ENCODE results near the gene ATG4C. TPM values are rescaled to one million over a fixed set of nuclear protein-coding genes. Genes with fewer than 3 reads are reported as not detected.

ATG4C gene
- total and polyA plus RNA-seq, 2 of the 4 experiments (the other 2 are of a cell fraction), result 4.7 to 7.2 TPM

DNA sequence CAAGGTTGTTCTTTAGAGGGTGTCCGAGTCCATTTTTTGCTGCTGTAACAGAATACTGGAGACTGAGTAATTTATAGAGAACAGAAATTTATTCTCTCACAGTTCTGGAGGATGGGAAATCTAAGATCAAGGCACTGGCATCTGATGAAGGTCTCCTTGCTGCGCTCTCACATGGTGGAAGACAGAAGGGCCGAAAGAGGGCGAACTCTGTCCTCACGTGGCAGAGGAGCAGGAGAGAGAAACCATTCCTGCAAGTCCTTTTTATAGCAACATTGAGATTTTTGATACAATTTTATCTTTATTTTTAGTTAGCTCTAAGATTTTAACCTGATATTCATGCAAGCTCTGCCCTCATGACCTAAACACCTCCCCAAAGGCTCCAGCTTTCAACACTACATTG lies 48.3 kb downstream of the ATG4C start:
- no peak overlapping the region for H2BK15ac ChIP-seq (ENCODE audit: low read depth, low read length)
- H3K4ac ChIP-seq (ENCODE audit: low read depth, low read length), result no peak overlapping the region
- in situ Hi-C loops (cut with MboI; ENCODE audit: low sequenced_read_pairs) (loop anchor here (25.0 kb wide), 2 partner anchors 605 to 705 kb away; no protein-coding TSS in a partner anchor), intact Hi-C loops (cut with micrococcal nuclease) (no loop called here), dilution Hi-C loops (cut with HindIII; ENCODE audit: low sequenced_read_pairs, unreplicated experiment) (no loop called here)
- no TSS peak for BruUV-seq (replicated peaks)
- H3K18ac ChIP-seq (ENCODE audit: low read depth, low read length), result no peak overlapping the region
- no peak overlapping the region for H4K5ac ChIP-seq (ENCODE audit: low read depth, low read length)
- CTCF ChIA-PET, result interaction anchor here (0.6 kb wide), 1 partner anchor 112 kb away, joined by 3 read pairs; no protein-coding TSS in a partner anchor
- H2AK9ac ChIP-seq (replicated peaks; ENCODE audit: low read depth, low read length, poor library complexity), result no peak overlapping the region
- H2BK5ac ChIP-seq (ENCODE audit: low read depth, low read length, poor library complexity, severe bottlenecking), result no peak overlapping the region
- no peak overlapping the region for H3K4me3 ChIP-seq (ENCODE audit: insufficient read depth, low read depth, low read length)
- no peak overlapping the region for H3K14ac ChIP-seq (replicated peaks; ENCODE audit: low read depth, low read length)
- no peak overlapping the region for H3K56ac ChIP-seq (ENCODE audit: extremely low read depth, insufficient read depth, low read length)
- H3K23ac ChIP-seq (ENCODE audit: low read depth, low read length), result no peak overlapping the region
- no peak overlapping the region for H2AK5ac ChIP-seq (ENCODE audit: low read depth, low read length)
- no peaks in the 10 kb centered on the region; the same call in 1 of the 2 replicates for H3K36me3 ChIP-seq (ENCODE audit: control insufficient read depth, insufficient read depth, low read length)
- no peaks in the 10 kb centered on the region for H3K9me1 ChIP-seq (ENCODE audit: insufficient read depth, low read length)
- H3K27me3 ChIP-seq (ENCODE audit: control insufficient read depth, insufficient read depth, low read length), result no peaks in the 10 kb centered on the region
- H3K4me1 ChIP-seq (ENCODE audit: control insufficient read depth, insufficient read depth, low read length), result no peaks in the 10 kb centered on the region
- H3K79me1 ChIP-seq (ENCODE audit: low read depth in 1 of 2, low read length in 2 of 2), result no peaks in the 10 kb centered on the region
- no peak overlapping the region for H2BK120ac ChIP-seq (ENCODE audit: low read depth, low read length)
- H3K4me2 ChIP-seq (ENCODE audit: low read depth, low read length), result no peak overlapping the region
- DNase-seq, result no peak
- no peak overlapping the region for H3K9ac ChIP-seq (ENCODE audit: low read depth, low read length)
- no peak overlapping the region for H2BK20ac ChIP-seq (ENCODE audit: low read depth, low read length)
- no peak overlapping the region for H4K91ac ChIP-seq (ENCODE audit: insufficient read depth, low read depth, low read length)
- POLR2A ChIA-PET (ENCODE audit: unreplicated experiment), result no interaction called here
- H4K20me1 ChIP-seq (ENCODE audit: insufficient read depth, low read length), result no peaks in the 10 kb centered on the region
- no peaks in the 10 kb centered on the region for H3K9me3 ChIP-seq (ENCODE audit: control insufficient read depth, insufficient read depth, low read length)
- no peak overlapping the region for H3K27ac ChIP-seq (ENCODE audit: insufficient read depth, low read length)
- H2AFZ ChIP-seq (replicated peaks; ENCODE audit: low read length, poor library complexity), result no peak overlapping the region
- TF ChIP-seq, protein P1, sequence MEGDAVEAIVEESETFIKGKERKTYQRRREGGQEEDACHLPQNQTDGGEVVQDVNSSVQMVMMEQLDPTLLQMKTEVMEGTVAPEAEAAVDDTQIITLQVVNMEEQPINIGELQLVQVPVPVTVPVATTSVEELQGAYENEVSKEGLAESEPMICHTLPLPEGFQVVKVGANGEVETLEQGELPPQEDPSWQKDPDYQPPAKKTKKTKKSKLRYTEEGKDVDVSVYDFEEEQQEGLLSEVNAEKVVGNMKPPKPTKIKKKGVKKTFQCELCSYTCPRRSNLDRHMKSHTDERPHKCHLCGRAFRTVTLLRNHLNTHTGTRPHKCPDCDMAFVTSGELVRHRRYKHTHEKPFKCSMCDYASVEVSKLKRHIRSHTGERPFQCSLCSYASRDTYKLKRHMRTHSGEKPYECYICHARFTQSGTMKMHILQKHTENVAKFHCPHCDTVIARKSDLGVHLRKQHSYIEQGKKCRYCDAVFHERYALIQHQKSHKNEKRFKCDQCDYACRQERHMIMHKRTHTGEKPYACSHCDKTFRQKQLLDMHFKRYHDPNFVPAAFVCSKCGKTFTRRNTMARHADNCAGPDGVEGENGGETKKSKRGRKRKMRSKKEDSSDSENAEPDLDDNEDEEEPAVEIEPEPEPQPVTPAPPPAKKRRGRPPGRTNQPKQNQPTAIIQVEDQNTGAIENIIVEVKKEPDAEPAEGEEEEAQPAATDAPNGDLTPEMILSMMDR (conservative IDR thresholded peaks at IDR 0.05; ENCODE audit: low read depth, low read length), result no peak
- no peak for TF ChIP-seq MAFK (IDR thresholded peaks at IDR 0.05; ENCODE audit: low read depth, low read length)
- TF ChIP-seq RAD21 (IDR thresholded peaks at IDR 0.05; ENCODE audit: low read length), result no peak
- no peak for TF ChIP-seq POLR2A (IDR thresholded peaks at IDR 0.05; ENCODE audit: low read depth, low read length)
- no peak for TF ChIP-seq MAZ (IDR thresholded peaks at IDR 0.05; ENCODE audit: borderline replicate concordance, low read depth, low read length)
- no peak for TF ChIP-seq RCOR1 (IDR thresholded peaks at IDR 0.05; ENCODE audit: insufficient replicate concordance, low read length)
- TF ChIP-seq CEBPB (IDR thresholded peaks at IDR 0.05; ENCODE audit: low read depth, low read length), result no peak
- no peak for TF ChIP-seq SMC3 (IDR thresholded peaks at IDR 0.05; ENCODE audit: low read depth, low read length)
- TF ChIP-seq, protein P2, sequence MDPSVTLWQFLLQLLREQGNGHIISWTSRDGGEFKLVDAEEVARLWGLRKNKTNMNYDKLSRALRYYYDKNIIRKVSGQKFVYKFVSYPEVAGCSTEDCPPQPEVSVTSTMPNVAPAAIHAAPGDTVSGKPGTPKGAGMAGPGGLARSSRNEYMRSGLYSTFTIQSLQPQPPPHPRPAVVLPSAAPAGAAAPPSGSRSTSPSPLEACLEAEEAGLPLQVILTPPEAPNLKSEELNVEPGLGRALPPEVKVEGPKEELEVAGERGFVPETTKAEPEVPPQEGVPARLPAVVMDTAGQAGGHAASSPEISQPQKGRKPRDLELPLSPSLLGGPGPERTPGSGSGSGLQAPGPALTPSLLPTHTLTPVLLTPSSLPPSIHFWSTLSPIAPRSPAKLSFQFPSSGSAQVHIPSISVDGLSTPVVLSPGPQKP (IDR thresholded peaks at IDR 0.05; ENCODE audit: borderline replicate concordance, low read depth, low read length), result no peak
- ATAC-seq (ENCODE audit: low read depth), result no peak
- no peak overlapping the region for H4K8ac ChIP-seq (ENCODE audit: low read depth in 2 of 2, low read length in 2 of 2)
- no CpG with 5 or more reads among the region's 5 CpGs for WGBS, 2 experiments (ENCODE audit: extremely low coverage in 2 of 2, insufficient read length in 1 of 2)

Measured in IMR-90 (cell line).